Caco-2 (cell line): ENCODE measurements around the gene HOTAIR. TPM values are rescaled to one million over a fixed set of nuclear protein-coding genes. Genes with fewer than 3 reads are reported as not detected.

Experiments used
- BruUV-seq: library from RNA; stranded (reverse); fragments of 400-500 nt; replicated peaks from 2 replicates; lab custom pipeline; 2021; lab: Mats Ljungman, UMichigan
- CTCF ChIA-PET: fragments of 300-600 bp; sonication (Branson Sonifier 250); formaldehyde crosslinking; loops from one replicate; lab custom pipeline; 2022; ENCODE audit warnings: antibody characterized with exemption; lab: Charles Lee
- POLR2A ChIA-PET: fragments of 300-600 bp; sonication (Branson Sonifier 250); formaldehyde crosslinking; loops from one replicate; lab custom pipeline; 2022; ENCODE audit warnings: antibody characterized with exemption; lab: Charles Lee
- DNase-seq, 2 experiments: peaks; one replicate each; pipeline versions ENCODE4 v3.0.0 to v3.0.0-alpha.2; 2020 to 2022
- H3K27me3 ChIP-seq: replicated peaks from 2 replicates; pipeline ENCODE4 v1.6.0; 2011; ENCODE audit warnings: low read length; ENCODE audit not compliant: control insufficient read depth, insufficient read depth
- H3K36me3 ChIP-seq: 2 replicates; pipeline ENCODE4 v1.5.1; 2011; ENCODE audit warnings: low read length; ENCODE audit not compliant: control insufficient read depth, insufficient read depth
- H3K4me1 ChIP-seq: fragments of 250-450 bp; sonication (Bioruptor Pico); 2 replicates; pipeline ENCODE4 v1.5.1; 2020; ENCODE audit warnings: mild to moderate bottlenecking
- H3K4me3 ChIP-seq: 2 replicates; pipeline ENCODE4 v1.5.1; 2011; ENCODE audit warnings: low read depth, mild to moderate bottlenecking, control low read depth, low read length
- H3K9me3 ChIP-seq: fragments of 250-450 bp; sonication (Bioruptor Pico); 2 replicates; pipeline ENCODE4 v1.5.1; 2020; ENCODE audit warnings: mild to moderate bottlenecking, moderate library complexity
- H3K27ac Mint-ChIP-seq: one replicate; pipeline ENCODE4 v1.8.0; 2022; ENCODE audit warnings: mixed read lengths; ENCODE audit not compliant: unreplicated experiment
- H3K27me3 Mint-ChIP-seq: one replicate; pipeline ENCODE4 v1.8.0; 2022; ENCODE audit warnings: mixed read lengths; ENCODE audit not compliant: insufficient read depth, unreplicated experiment
- H3K36me3 Mint-ChIP-seq: one replicate; pipeline ENCODE4 v1.8.0; 2022; ENCODE audit warnings: mild to moderate bottlenecking, mixed read lengths; ENCODE audit not compliant: insufficient read depth, unreplicated experiment
- H3K4me1 Mint-ChIP-seq: one replicate; pipeline ENCODE4 v1.8.0; 2022; ENCODE audit warnings: low read depth, mixed read lengths; ENCODE audit not compliant: unreplicated experiment
- H3K4me3 Mint-ChIP-seq: one replicate; pipeline ENCODE4 v1.8.0; 2022; ENCODE audit warnings: mild to moderate bottlenecking, moderate library complexity, mixed read lengths; ENCODE audit not compliant: unreplicated experiment
- H3K9me3 Mint-ChIP-seq: one replicate; pipeline ENCODE4 v1.8.0; 2022; ENCODE audit warnings: mixed read lengths; ENCODE audit not compliant: unreplicated experiment
- CTCF ChIP-seq, 2 experiments: fragments of 200-600 bp in 1 of 2; IDR thresholded peaks; 1 replicate in 1 of 2; 2 replicates in 1 of 2; pipeline versions ENCODE4 v1.5.1 to v1.8.0; 2011 to 2022; ENCODE audit warnings: antibody characterized with exemption in 1 of 2, control low read depth in 1 of 2, inconsistent platforms in 1 of 2, low read depth in 1 of 2, low read length in 1 of 2, mild to moderate bottlenecking in 1 of 2, moderate library complexity in 1 of 2; ENCODE audit not compliant: insufficient read depth in 1 of 2, severe bottlenecking in 1 of 2, unreplicated experiment in 1 of 2
- intact Hi-C: fragments of 100-400 bp; cut with micrococcal nuclease; formaldehyde crosslinking; loops from one replicate; pipeline ENCODE4 v1.10.0; 2022; ENCODE audit not compliant: unreplicated experiment
- total RNA-seq: library from RNA; stranded (reverse); gene quantifications from 2 replicates; pipeline ENCODE4 v1.2.3, GENCODE V29; 2022

Gene HOTAIR
- total RNA-seq, 1 experiment from 2014 or later, result 1.9 TPM

- H3K36me3 ChIP-seq, result no peaks in the 10 kb centered on the region
- H3K27me3 Mint-ChIP-seq, result no peaks in the 10 kb centered on the region
- POLR2A ChIA-PET, result interaction anchor here (0.7 to 2.3 kb wide), 2 partner anchors 14 to 27 kb away, joined by 5 to 10 read pairs; partner anchors contain the start of gene HOXC13
- H3K27me3 ChIP-seq, result no peaks in the 10 kb centered on the region
- peaks cover 31% of the 10 kb centered on the region for H3K4me1 ChIP-seq
- intact Hi-C loops, result loop anchor here (5.0 kb wide), 1 partner anchor 145 kb away; no protein-coding TSS in a partner anchor
- peaks cover 21% of the 10 kb centered on the region for H3K4me1 Mint-ChIP-seq
- DNase-seq, result no peak
- H3K9me3 Mint-ChIP-seq, result no peaks in the 10 kb centered on the region
- BruUV-seq, result no TSS peak
- no peak overlapping the region for H3K4me3 Mint-ChIP-seq
- no peaks in the 10 kb centered on the region for H3K9me3 ChIP-seq
- no peak overlapping the region for H3K27ac Mint-ChIP-seq
- H3K4me3 ChIP-seq, result no peak overlapping the region
- peaks cover 9% of the 10 kb centered on the region for H3K36me3 Mint-ChIP-seq
- CTCF ChIA-PET, result interaction anchor here (0.7 to 2.3 kb wide), 4 partner anchors 13 to 36 kb away, joined by 4 to 18 read pairs (median 6); partner anchors contain the start of genes HOXC10 and HOXC13
- no peak for TF ChIP-seq CTCF (IDR thresholded peaks at IDR 0.05; ENCODE audit: insufficient read depth in 1 of 2, low read depth in 1 of 2, low read length in 1 of 2, severe bottlenecking in 1 of 2, unreplicated experiment in 1 of 2)
Observed at GRCh38 chr12:53952335-53952694, 22.4 kb downstream of the HOTAIR start.

GRCh38 chr12:53951577-53952334 lies 23.0 kb downstream of the HOTAIR start:
- TF ChIP-seq CTCF (IDR thresholded peaks at IDR 0.05; ENCODE audit: insufficient read depth in 1 of 2, low read depth in 1 of 2, low read length in 1 of 2, severe bottlenecking in 1 of 2, unreplicated experiment in 1 of 2), result no peak
- ChIA-PET CTCF (interaction anchor here (0.7 to 2.3 kb wide), 4 partner anchors 12 to 81 kb away, joined by 3 to 18 read pairs (median 4); partner anchors contain the start of genes HOXC10, HOXC13 and HOXC5), POLR2A (interaction anchor here (0.6 to 1.1 kb wide), 2 partner anchors 12 to 16 kb away, joined by 3 to 5 read pairs; no protein-coding TSS in a partner anchor)
- Mint-ChIP-seq H3K9me3 (no peaks in the 10 kb centered on the region), H3K36me3 (peaks cover 9% of the 10 kb centered on the region), H3K27me3 (no peaks in the 10 kb centered on the region), H3K4me3 (no peak overlapping the region), H3K27ac (no peak overlapping the region), H3K4me1 (peaks cover 21% of the 10 kb centered on the region)
- H3K36me3 ChIP-seq, result no peaks in the 10 kb centered on the region
- DNase-seq, result no peak
- peaks cover 31% of the 10 kb centered on the region for H3K4me1 ChIP-seq
- intact Hi-C loops, result loop anchor here (5.0 kb wide), 1 partner anchor 144 kb away; no protein-coding TSS in a partner anchor
- H3K27me3 ChIP-seq, result no peaks in the 10 kb centered on the region
- BruUV-seq, result no TSS peak
- H3K9me3 ChIP-seq, result no peaks in the 10 kb centered on the region
- no peak overlapping the region for H3K4me3 ChIP-seq

GRCh38 chr12:53950789-53951576 lies 23.8 kb downstream of the HOTAIR start:
- peaks cover 21% of the 10 kb centered on the region for H3K4me1 Mint-ChIP-seq
- H3K9me3 Mint-ChIP-seq, result no peaks in the 10 kb centered on the region
- no peak overlapping the region for H3K27ac Mint-ChIP-seq
- Histone ChIP-seq H3K4me3 (no peak overlapping the region), H3K27me3 (no peaks in the 10 kb centered on the region), H3K9me3 (no peaks in the 10 kb centered on the region), H3K4me1 (peaks cover 31% of the 10 kb centered on the region), H3K36me3 (no peaks in the 10 kb centered on the region)
- ChIA-PET POLR2A (interaction anchor here (0.6 to 1.1 kb wide), 2 partner anchors 11 to 15 kb away, joined by 3 to 5 read pairs; no protein-coding TSS in a partner anchor), CTCF (interaction anchor here (0.6 to 2.3 kb wide), 3 partner anchors 11 to 82 kb away, joined by 3 to 18 read pairs (median 3); partner anchors contain the start of genes HOXC13 and HOXC5)
- H3K36me3 Mint-ChIP-seq, result peaks cover 9% of the 10 kb centered on the region
- DNase-seq, result no peak
- intact Hi-C loops, result loop anchor here (5.0 kb wide), 1 partner anchor 144 kb away; no protein-coding TSS in a partner anchor
- BruUV-seq, result no TSS peak
- H3K4me3 Mint-ChIP-seq, result no peak overlapping the region
- H3K27me3 Mint-ChIP-seq, result no peaks in the 10 kb centered on the region
- TF ChIP-seq CTCF (IDR thresholded peaks at IDR 0.05; ENCODE audit: insufficient read depth in 1 of 2, low read depth in 1 of 2, low read length in 1 of 2, severe bottlenecking in 1 of 2, unreplicated experiment in 1 of 2), result no peak
